ENCODE measurements around the gene AQP10. TPM values are rescaled to one million over a fixed set of nuclear protein-coding genes. Genes with fewer than 3 reads are reported as not detected.
"Not testable (repeated sequence)": the region's sequence is repeated elsewhere in the genome, so short reads cannot be mapped to it uniquely, and the experiment has no call there.

Gene AQP10
- total RNA-seq, 2 donors from 2014 or later, result 0.26 TPM; not detected in 1

DNA sequence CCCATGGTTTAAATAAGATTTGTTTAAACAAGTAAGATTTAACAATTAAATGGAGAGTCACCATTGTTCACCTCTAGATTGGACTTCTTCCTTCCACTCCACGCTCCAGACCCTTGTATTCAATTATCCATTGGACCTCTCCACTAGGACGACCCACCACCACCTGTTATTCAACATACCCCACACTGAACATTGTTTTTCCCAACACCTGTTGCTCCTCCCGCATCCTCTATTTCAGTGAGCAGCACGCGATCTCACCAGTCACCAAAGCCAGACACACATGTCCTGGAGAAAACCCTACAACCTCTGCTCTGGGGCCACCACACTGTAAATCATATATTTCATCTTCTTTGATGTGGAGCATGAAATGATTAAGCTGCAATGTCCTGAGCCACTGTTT lies 33.1 kb downstream of the AQP10 start:
- intact Hi-C loops (cut with DNase I), result no loop called here
- Histone ChIP-seq H3K27ac (peak overlapping the region in 1 of 4 donors; percentile 79), H3K27me3 (no peaks in the 10 kb centered on the region), H3K4me3 (no peak overlapping the region), H3K9me3 (no peaks in the 10 kb centered on the region), H3K36me3 (replicated peaks in 1 of 2; ENCODE audit: insufficient read depth in 1 of 2, low read depth in 2 of 2) (no peaks in the 10 kb centered on the region), H3K4me1 (peaks cover 39% of the 10 kb centered on the region)
- TF ChIP-seq POLR2A (IDR thresholded peaks at IDR 0.05), result no peak
- no peak for TF ChIP-seq CTCF (IDR thresholded peaks at IDR 0.05)
- DNase-seq, result no peak
- no peak for ATAC-seq
- WGBS, 2 donors, result 55 to 63% methylated on average over 5 of the region's 5 CpGs

GRCh38 chr1:154358519-154358918 lies 37.6 kb downstream of the AQP10 start:
- Histone ChIP-seq H3K4me1 (peaks cover 14% of the 10 kb centered on the region), H3K36me3 (replicated peaks in 1 of 2; ENCODE audit: insufficient read depth in 1 of 2, low read depth in 2 of 2) (no peaks in the 10 kb centered on the region), H3K27ac (no peak overlapping the region), H3K4me3 (no peak overlapping the region), H3K27me3 (no peaks in the 10 kb centered on the region), H3K9me3 (no peaks in the 10 kb centered on the region)
- DNase-seq (no peak), ATAC-seq (no peak)
- WGBS, 2 donors, result 87 to 93% methylated on average over 7 to 8 of the region's 8 CpGs
- TF ChIP-seq CTCF (IDR thresholded peaks at IDR 0.05) (no peak), POLR2A (IDR thresholded peaks at IDR 0.05) (no peak)
- intact Hi-C loops (cut with DNase I), result no loop called here

DNA sequence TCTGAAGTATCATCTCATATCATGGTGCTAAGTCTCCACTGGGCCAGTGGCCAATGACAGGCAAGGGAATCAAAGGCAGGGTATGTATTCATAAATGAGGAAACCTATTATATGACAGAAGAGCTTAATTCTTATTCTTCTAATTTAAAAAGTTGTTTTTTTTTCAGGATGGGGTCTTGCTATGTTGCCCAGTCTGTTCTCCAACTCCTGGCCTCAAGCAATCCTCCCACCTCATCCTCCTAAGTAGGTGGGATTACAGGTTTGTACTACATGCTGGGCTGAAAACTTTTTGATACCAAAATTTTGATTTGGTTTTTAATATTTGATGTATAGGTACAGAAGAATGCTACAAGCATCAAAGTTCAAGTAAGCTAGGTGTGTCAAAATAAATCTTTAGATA lies 39.4 kb downstream of the AQP10 start:
- Histone ChIP-seq H3K9me3 (no peaks in the 10 kb centered on the region), H3K36me3 (replicated peaks in 1 of 2; ENCODE audit: insufficient read depth in 1 of 2, low read depth in 2 of 2) (no peaks in the 10 kb centered on the region), H3K27me3 (no peaks in the 10 kb centered on the region), H3K27ac (no peak overlapping the region), H3K4me1 (no peaks in the 10 kb centered on the region), H3K4me3 (no peak overlapping the region)
- TF ChIP-seq POLR2A (IDR thresholded peaks at IDR 0.05) (no peak), CTCF (IDR thresholded peaks at IDR 0.05) (no peak)
- no peak for DNase-seq
- intact Hi-C loops (cut with DNase I), result no loop called here
- no peak for ATAC-seq

GRCh38 chr1:154360881-154361280 lies 40.0 kb downstream of the AQP10 start:
- DNase-seq; ATAC-seq; H3K27me3 ChIP-seq; H3K27ac ChIP-seq; H3K36me3 ChIP-seq (replicated peaks in 1 of 2; ENCODE audit: insufficient read depth in 1 of 2, low read depth in 2 of 2); H3K9me3 ChIP-seq; H3K4me3 ChIP-seq; H3K4me1 ChIP-seq; intact Hi-C loops (cut with DNase I): not testable (repeated sequence)
- WGBS, 2 donors, result 78 to 88% methylated on average over 5 of the region's 5 CpGs

DNA sequence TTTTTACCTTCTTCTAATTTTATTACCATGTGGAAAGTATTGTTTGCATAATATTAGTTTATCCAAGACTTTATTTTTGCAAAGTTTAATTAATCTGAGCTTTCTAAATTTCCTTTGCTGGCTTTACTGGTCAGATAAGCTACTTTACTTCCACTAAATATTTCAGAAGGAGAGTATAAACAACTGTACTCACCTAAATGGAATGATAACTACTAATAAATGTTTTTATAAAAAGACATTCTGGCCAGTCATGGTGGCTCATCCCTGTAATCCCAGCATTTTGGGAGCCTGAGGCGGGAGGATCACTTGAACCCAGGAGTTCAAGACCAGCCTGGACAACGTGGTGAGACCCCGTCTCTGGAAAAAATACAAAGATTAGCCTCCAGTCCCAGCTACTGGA lies 40.5 kb downstream of the AQP10 start:
- no peaks in the 10 kb centered on the region for H3K36me3 ChIP-seq (replicated peaks in 1 of 2; ENCODE audit: insufficient read depth in 1 of 2, low read depth in 2 of 2)
- intact Hi-C loops (cut with DNase I), result no loop called here
- TF ChIP-seq POLR2A (IDR thresholded peaks at IDR 0.05) (no peak), CTCF (IDR thresholded peaks at IDR 0.05) (no peak)
- ATAC-seq (no peak), DNase-seq (no peak)
- no peaks in the 10 kb centered on the region for H3K4me1 ChIP-seq
- no peak overlapping the region for H3K4me3 ChIP-seq
- no peaks in the 10 kb centered on the region for H3K27me3 ChIP-seq
- no peak overlapping the region for H3K27ac ChIP-seq
- WGBS, 2 donors, result 70 to 74% methylated on average over 3 of the region's 3 CpGs
- no peaks in the 10 kb centered on the region for H3K9me3 ChIP-seq

Measured in body of pancreas (tissue), 4 donors.